K562 (cell line): ENCODE data around the gene BPTF. TPM values are rescaled to one million over a fixed set of nuclear protein-coding genes. Genes with fewer than 3 reads are reported as not detected.

Experiments
- ARHGAP35 ChIP-seq: fragments of 450-650 bp; IDR thresholded peaks from 2 replicates; pipeline ENCODE4 v1.6.1; 2018; ENCODE audit not compliant: partially characterized antibody
- ASH1L ChIP-seq: fragments of 450-650 bp; IDR thresholded peaks from 2 replicates; pipeline ENCODE4 v1.6.1; 2018; ENCODE audit warnings: borderline replicate concordance, mild to moderate bottlenecking, low read depth; ENCODE audit not compliant: partially characterized antibody
- BCOR ChIP-seq: fragments of 450-650 bp; IDR thresholded peaks from 2 replicates; pipeline ENCODE4 v1.6.1; 2016
- BMI1 ChIP-seq: fragments of 150-350 bp; IDR thresholded peaks from 2 replicates; pipeline ENCODE4 v1.6.1; 2014; ENCODE audit warnings: low read length
- FIP1L1 ChIP-seq: fragments of 200-400 bp; formaldehyde crosslinking; IDR thresholded peaks from 2 replicates; pipeline ENCODE4 v1.6.1; 2018; ENCODE audit warnings: mild to moderate bottlenecking, low read depth, low read length; ENCODE audit not compliant: poor library complexity, severe bottlenecking
- KDM2B ChIP-seq: fragments of 250-450 bp; sonication (Bioruptor Pico); IDR thresholded peaks from 2 replicates; pipeline ENCODE4 v1.8.0; 2021; ENCODE audit warnings: mild to moderate bottlenecking, moderate library complexity
- KHSRP ChIP-seq: fragments of 450-650 bp; IDR thresholded peaks from 2 replicates; pipeline ENCODE4 v1.6.1; 2017
- KLF10 ChIP-seq: fragments of 250-450 bp; sonication (Bioruptor Pico); IDR thresholded peaks from 2 replicates; pipeline ENCODE4 v1.6.1; 2021; ENCODE audit warnings: matching md5 sums
- L3MBTL2 ChIP-seq: fragments of 450-650 bp; IDR thresholded peaks from 2 replicates; pipeline ENCODE4 v1.6.1; 2016; ENCODE audit warnings: mild to moderate bottlenecking, moderate library complexity
- LCOR ChIP-seq: sonication (generic); formaldehyde crosslinking; IDR thresholded peaks from 2 replicates; pipeline ENCODE4 v1.8.0; 2022; ENCODE audit warnings: mild to moderate bottlenecking, missing genetic modification reagents
- MEF2D ChIP-seq: conservative IDR thresholded peaks from 2 replicates; pipeline ENCODE4 v1.6.1; 2016; ENCODE audit warnings: low read depth, missing genetic modification characterization, missing compliant biosample characterization
- NEUROD1 ChIP-seq: fragments of 150-350 bp; IDR thresholded peaks from 2 replicates; pipeline ENCODE4 v1.6.1; 2014; ENCODE audit warnings: borderline replicate concordance, low read length, low read depth; ENCODE audit not compliant: partially characterized antibody
- NR0B1 ChIP-seq: fragments of 450-650 bp; IDR thresholded peaks from one replicate; pipeline ENCODE4 v1.6.1; 2018; ENCODE audit warnings: mild to moderate bottlenecking, moderate library complexity; ENCODE audit not compliant: partially characterized antibody
- NR3C1 ChIP-seq: sonication (generic); formaldehyde crosslinking; IDR thresholded peaks from 2 replicates; pipeline ENCODE4 v1.8.1; 2022; ENCODE audit warnings: missing genetic modification reagents
- PHF21A ChIP-seq: fragments of 450-650 bp; IDR thresholded peaks from 2 replicates; pipeline ENCODE4 v1.6.1; 2017; ENCODE audit warnings: low read depth, borderline replicate concordance
- PHF8 ChIP-seq: fragments of 200-600 bp; sonication (generic); IDR thresholded peaks from 2 replicates; pipeline ENCODE4 v1.6.1; 2012; ENCODE audit warnings: mixed run types, mild to moderate bottlenecking, inconsistent platforms, low read length, moderate library complexity, borderline replicate concordance
- POLR2AphosphoS2 ChIP-seq: IDR thresholded peaks from 2 replicates; pipeline ENCODE4 v1.6.1; 2012; ENCODE audit warnings: low read length, improper control_type of control experiment
- SMAD2 ChIP-seq: fragments of 150-350 bp; IDR thresholded peaks from 2 replicates; pipeline ENCODE4 v1.6.1; 2014; ENCODE audit warnings: low read depth, mild to moderate bottlenecking, low read length
- SPI1 ChIP-seq: IDR thresholded peaks from 2 replicates; pipeline ENCODE4 v1.6.1; 2011; ENCODE audit warnings: low read depth, low read length, control low read depth, borderline replicate concordance
- SREBF2 ChIP-seq: sonication (generic); formaldehyde crosslinking; IDR thresholded peaks from 2 replicates; pipeline ENCODE4 v1.4.0; 2020; ENCODE audit warnings: mild to moderate bottlenecking, missing genetic modification reagents
- TARDBP ChIP-seq: fragments of 450-650 bp; IDR thresholded peaks from 2 replicates; pipeline ENCODE4 v1.6.1; 2016
- TRIM28 ChIP-seq: fragments of 450-650 bp; IDR thresholded peaks from 2 replicates; pipeline ENCODE4 v1.6.1; 2017
- ZBTB1 ChIP-seq: sonication (generic); formaldehyde crosslinking; IDR thresholded peaks from 2 replicates; pipeline ENCODE4 v1.8.1; 2023; ENCODE audit warnings: missing genetic modification reagents, low read depth, mild to moderate bottlenecking, borderline replicate concordance
- ZBTB17 ChIP-seq: fragments of 450-650 bp; formaldehyde crosslinking; IDR thresholded peaks from 2 replicates; pipeline ENCODE4 v1.4.0; 2020; ENCODE audit warnings: mild to moderate bottlenecking
- ZNF12 ChIP-seq: sonication (generic); formaldehyde crosslinking; IDR thresholded peaks from 2 replicates; pipeline ENCODE4 v1.4.0; 2020; ENCODE audit warnings: mild to moderate bottlenecking, missing genetic modification reagents
- ZNF165 ChIP-seq: fragments of 250-450 bp; sonication (Bioruptor Pico); IDR thresholded peaks from 2 replicates; pipeline ENCODE4 v1.4.0; 2020; ENCODE audit warnings: borderline replicate concordance
- ZNF639 ChIP-seq, 2 experiments: fragments of 200-800 bp in 1 of 2; sonication (Bioruptor generic) in 1 of 2; sonication (generic) in 1 of 2; formaldehyde crosslinking in 1 of 2; IDR thresholded peaks in 1 of 2; conservative IDR thresholded peaks in 1 of 2; 2 replicates each; pipeline versions ENCODE4 v1.5.0 to v1.6.1; 2016 to 2020; ENCODE audit warnings: missing compliant biosample characterization in 1 of 2, missing genetic modification characterization in 1 of 2, missing genetic modification reagents in 1 of 2
- ZNF668 ChIP-seq: fragments of 250-450 bp; sonication (Bioruptor Pico); IDR thresholded peaks from 2 replicates; pipeline ENCODE4 v1.8.0; 2022; ENCODE audit warnings: mild to moderate bottlenecking, inconsistent platforms
- ZNF830 ChIP-seq: fragments of 250-450 bp; sonication (Bioruptor Pico); IDR thresholded peaks from 2 replicates; pipeline ENCODE4 v1.5.0; 2021; ENCODE audit warnings: mild to moderate bottlenecking
- polyA plus RNA-seq, 8 experiments: library from polyadenylated mRNA; depleted of rRNA in 4 of 8; stranded (reverse) in 5 of 8; unstranded in 3 of 8; fragments of >200 nt; fragmentation: Nextera tagmentation in 2 of 8; fragmentation: Illumina TruSeq in 1 of 8; extraction: Ambion mirVana in 2 of 8; extraction: Trizol in 1 of 8; gene quantifications; 2 replicates each; pipeline versions ENCODE4 v1.2.1 to v1.2.3, GENCODE V29; 2011 to 2014; ENCODE audit warnings: inconsistent platforms in 1 of 8, missing spikeins in 1 of 8
- total RNA-seq, 7 experiments: library from RNA; depleted of rRNA in 6 of 7; stranded (reverse); fragments of >200 nt in 6 of 7; fragmentation: Illumina TruSeq in 2 of 7; extraction: Trizol in 2 of 7; gene quantifications; 2 replicates each; pipeline versions ENCODE4 v1.2.1 to v1.2.3, GENCODE V29; 2011 to 2021; ENCODE audit warnings: low replicate concordance in 1 of 7

The BPTF gene
- total and polyA plus RNA-seq, 9 of the 15 experiments (the other 6 are each of a cell fraction or from before 2014, with no cell fraction given): 12.5 to 52.1 (median 26.9) TPM

- TF ChIP-seq FIP1L1 (no peak), MEF2D (tag) (peak; percentile 69), ZNF12 (no peak), ZNF165 (CRISPR knock-in tag) (no peak), SPI1 (peak; percentile 85), SREBF2 (no peak), KDM2B (no peak), TRIM28 (no peak; the same call in 1 of the 2 replicates), NEUROD1 (peak; percentile 94), KHSRP (no peak; the same call in 1 of the 2 replicates), ZNF830 (CRISPR knock-in tag) (no peak), ZBTB1 (CRISPR knock-in tag) (no peak), NR0B1 (no peak), ARHGAP35 (no peak), POLR2AphosphoS2 (no peak), BCOR (peak; percentile 60; the same call in 1 of the 2 replicates), PHF21A (no peak), ZBTB17 (CRISPR knock-in tag) (0 out of 2 replicates have a peak, but pooled peaks have one; percentile 36), BMI1 (no peak), SMAD2 (no peak), NR3C1 (CRISPR knock-in tag) (no peak), ZNF639 (CRISPR knock-in tag; conservative IDR thresholded peaks at IDR 0.05 in 1 of 2, IDR thresholded peaks at IDR 0.05 in 1 of 2) (no peak; a peak in 1 of 4 replicates), L3MBTL2 (no peak; the same call in none of the 2 replicates), LCOR (CRISPR knock-in tag) (0 out of 2 replicates have a peak, but pooled peaks have one; percentile 53), PHF8 (peak; percentile 19; the same call in 1 of the 2 replicates), ASH1L (no peak), ZNF668 (CRISPR knock-in tag) (0 out of 2 replicates have a peak, but pooled peaks have one; percentile 43), TARDBP (0 out of 2 replicates have a peak, but pooled peaks have one; percentile 59), KLF10 (no peak)
Observed at GRCh38 chr17:67784364-67785121, 40.8 kb upstream of the BPTF start (continued).
